Ascending aorta (tissue), 2 donors: Measurements from ENCODE around the gene IKZF3. TPM values are rescaled to one million over a fixed set of nuclear protein-coding genes. Genes with fewer than 3 reads are reported as not detected.

Source experiments
- DNase-seq, 2 donors: peaks; one replicate each; pipeline ENCODE4 v3.0.0-alpha.2; 2019; ENCODE audit warnings: low spot score in 2 of 2
- H3K27ac ChIP-seq, 2 donors: fragments of 200-600 bp; sonication (generic); one replicate each; pipeline ENCODE4 v1.5.1; 2016 to 2017; ENCODE audit warnings: mild to moderate bottlenecking in 1 of 2
- H3K27me3 ChIP-seq: fragments of 200-600 bp; sonication (generic); one replicate; pipeline ENCODE4 v1.5.1; 2017
- H3K36me3 ChIP-seq, 2 donors: fragments of 200-600 bp; sonication (generic); one replicate each; pipeline ENCODE4 v1.5.1; 2016
- H3K4me1 ChIP-seq, 2 donors: fragments of 200-600 bp; sonication (generic); one replicate each; pipeline ENCODE4 v1.5.1; 2016 to 2017; ENCODE audit warnings: mild to moderate bottlenecking in 1 of 2
- H3K4me3 ChIP-seq, 2 donors: fragments of 200-600 bp; sonication (generic); one replicate each; pipeline ENCODE4 v1.5.1; 2016 to 2017; ENCODE audit warnings: mild to moderate bottlenecking in 1 of 2
- H3K9me3 ChIP-seq, 2 donors: fragments of 200-600 bp; sonication (generic); one replicate each; pipeline ENCODE4 v1.5.1; 2016
- intact Hi-C: fragments of 100-400 bp; cut with DNase I; formaldehyde crosslinking; loops from one replicate; pipeline ENCODE4 v1.15.1; 2023
- total RNA-seq: library from RNA; depleted of rRNA; stranded (reverse); fragments of >200 nt; gene quantifications from one replicate; pipeline ENCODE4 v1.1.0, GENCODE V29; 2016
- TF ChIP-seq, protein P1 (sequence below), 3 experiments: fragments of 200-600 bp in 2 of 3; fragments of 450-650 bp in 1 of 3; sonication (generic) in 2 of 3; IDR thresholded peaks; one replicate each; pipeline ENCODE4 v1.5.1; 2016 to 2019; ENCODE audit warnings: antibody characterized with exemption in 3 of 3, mild to moderate bottlenecking in 1 of 3, moderate library complexity in 1 of 3

Gene IKZF3
- total RNA-seq, 1 donor from 2014 or later, result 1.5 TPM

DNA sequence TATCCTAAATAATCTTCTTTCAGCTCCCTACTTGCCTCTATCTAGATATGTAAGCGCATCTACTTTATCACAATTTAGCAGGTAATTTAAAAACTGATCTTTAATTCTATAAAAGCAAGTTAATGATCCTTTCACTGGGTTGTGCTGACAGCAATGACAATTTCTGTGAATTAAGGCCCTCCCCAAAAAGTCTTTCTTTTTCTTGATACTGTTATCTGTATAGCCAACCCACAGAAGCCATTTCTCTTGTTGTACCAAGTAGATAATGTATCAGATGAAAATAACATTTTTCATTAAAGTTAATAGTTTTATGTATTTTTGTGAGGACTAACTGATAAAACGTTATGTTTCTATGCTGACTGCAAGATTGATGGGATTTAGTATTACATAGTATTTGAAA lies 7.7 kb upstream of the IKZF3 start:
- intact Hi-C loops, result loop anchor here (1.0 kb wide), 1 partner anchor 108 kb away; the partner anchor contains the start of gene PSMD3
- Histone ChIP-seq H3K27me3 (peaks cover 9% of the 10 kb centered on the region), H3K27ac (no peak overlapping the region), H3K4me3 (no peak overlapping the region), H3K4me1 (no peaks in the 10 kb centered on the region), H3K36me3 (no peaks in the 10 kb centered on the region), H3K9me3 (no peaks in the 10 kb centered on the region)
- no peak for DNase-seq
- TF ChIP-seq, protein P1, sequence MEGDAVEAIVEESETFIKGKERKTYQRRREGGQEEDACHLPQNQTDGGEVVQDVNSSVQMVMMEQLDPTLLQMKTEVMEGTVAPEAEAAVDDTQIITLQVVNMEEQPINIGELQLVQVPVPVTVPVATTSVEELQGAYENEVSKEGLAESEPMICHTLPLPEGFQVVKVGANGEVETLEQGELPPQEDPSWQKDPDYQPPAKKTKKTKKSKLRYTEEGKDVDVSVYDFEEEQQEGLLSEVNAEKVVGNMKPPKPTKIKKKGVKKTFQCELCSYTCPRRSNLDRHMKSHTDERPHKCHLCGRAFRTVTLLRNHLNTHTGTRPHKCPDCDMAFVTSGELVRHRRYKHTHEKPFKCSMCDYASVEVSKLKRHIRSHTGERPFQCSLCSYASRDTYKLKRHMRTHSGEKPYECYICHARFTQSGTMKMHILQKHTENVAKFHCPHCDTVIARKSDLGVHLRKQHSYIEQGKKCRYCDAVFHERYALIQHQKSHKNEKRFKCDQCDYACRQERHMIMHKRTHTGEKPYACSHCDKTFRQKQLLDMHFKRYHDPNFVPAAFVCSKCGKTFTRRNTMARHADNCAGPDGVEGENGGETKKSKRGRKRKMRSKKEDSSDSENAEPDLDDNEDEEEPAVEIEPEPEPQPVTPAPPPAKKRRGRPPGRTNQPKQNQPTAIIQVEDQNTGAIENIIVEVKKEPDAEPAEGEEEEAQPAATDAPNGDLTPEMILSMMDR (IDR thresholded peaks at IDR 0.05), result no peak

DNA sequence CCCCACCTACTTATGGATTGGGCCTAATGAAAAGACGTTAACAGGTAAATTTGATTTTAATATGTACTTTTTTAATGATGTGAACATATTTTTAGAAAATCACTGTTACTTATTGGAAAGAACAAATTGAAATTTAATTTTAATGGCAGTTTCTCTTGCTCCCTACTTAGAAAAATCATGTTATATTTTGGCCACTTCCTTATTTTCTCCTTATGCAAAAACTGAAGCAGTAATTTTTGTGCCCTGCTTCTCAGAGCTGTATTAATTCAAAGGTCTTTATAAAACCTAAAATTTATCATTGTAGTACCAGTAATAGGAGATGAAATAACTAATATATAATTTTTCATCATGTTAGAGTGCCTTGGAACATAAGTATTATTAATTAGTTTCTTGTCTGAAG lies 6.7 kb upstream of the IKZF3 start:
- no peak for DNase-seq
- no peak overlapping the region for H3K27ac ChIP-seq
- peaks cover 9% of the 10 kb centered on the region for H3K27me3 ChIP-seq
- TF ChIP-seq, protein P1 (IDR thresholded peaks at IDR 0.05), result no peak
- H3K36me3 ChIP-seq, result no peaks in the 10 kb centered on the region
- H3K4me3 ChIP-seq, result no peak overlapping the region
- intact Hi-C loops, result no loop called here
- no peaks in the 10 kb centered on the region for H3K4me1 ChIP-seq
- no peaks in the 10 kb centered on the region for H3K9me3 ChIP-seq

DNA sequence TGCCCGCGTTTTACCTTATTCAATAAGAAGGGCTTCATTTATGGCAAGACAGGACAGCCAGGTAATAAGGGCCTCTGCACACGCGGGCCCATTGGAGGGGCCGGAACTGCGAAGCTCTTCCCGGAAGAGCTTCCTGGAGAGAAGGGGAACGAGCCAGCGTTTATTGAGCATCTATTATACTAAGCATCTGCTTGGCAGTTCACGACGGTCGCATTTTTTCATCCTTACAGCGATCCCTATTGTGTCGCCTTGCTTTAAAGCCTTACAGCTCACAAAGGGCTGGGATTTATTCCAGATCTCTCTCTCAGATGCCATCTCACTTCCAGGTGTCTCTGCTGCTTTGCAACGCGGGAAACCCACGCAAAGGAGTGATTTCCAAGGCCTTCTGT lies 4.4 kb upstream of the IKZF3 start:
- TF ChIP-seq, protein P1 (IDR thresholded peaks at IDR 0.05), result no peak
- no peaks in the 10 kb centered on the region for H3K9me3 ChIP-seq
- no peak overlapping the region for H3K4me3 ChIP-seq
- peaks cover 19% of the 10 kb centered on the region for H3K27me3 ChIP-seq
- H3K36me3 ChIP-seq, result no peaks in the 10 kb centered on the region
- intact Hi-C loops, result no loop called here
- no peak overlapping the region for H3K27ac ChIP-seq
- H3K4me1 ChIP-seq, result no peaks in the 10 kb centered on the region
- no peak for DNase-seq

DNA sequence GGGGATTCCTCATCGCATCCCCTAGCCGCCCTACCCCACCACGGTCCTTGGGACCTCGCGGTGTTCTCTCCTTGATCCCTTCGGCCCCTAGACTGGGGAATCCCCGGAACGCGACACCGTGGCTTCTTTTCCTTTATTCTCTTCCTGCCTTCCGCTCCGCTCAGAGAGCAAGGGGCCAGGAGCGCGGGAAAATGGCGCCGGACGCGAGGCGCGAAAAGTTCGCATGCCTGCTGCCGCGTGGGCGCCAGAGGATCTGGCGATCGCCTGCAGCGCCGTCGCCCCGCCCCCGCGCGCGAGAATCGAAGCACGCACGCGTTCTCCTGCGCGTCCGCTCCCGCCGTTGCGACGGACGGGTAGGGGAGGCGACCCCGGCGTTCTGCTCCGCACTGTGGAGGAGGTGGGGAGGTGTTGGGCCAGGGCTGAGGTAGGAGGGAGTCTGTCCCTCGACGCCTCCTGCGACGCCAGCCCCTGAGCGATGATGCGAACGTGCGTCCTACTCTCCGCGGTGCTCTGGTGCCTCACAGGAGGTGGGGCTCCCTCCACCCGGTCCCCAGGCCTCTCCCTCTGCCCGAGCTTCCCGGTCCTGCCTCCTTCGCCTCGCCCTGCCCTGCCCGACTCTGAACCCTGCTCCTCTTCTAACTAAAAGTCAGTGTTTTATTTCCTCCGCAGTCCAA lies 3.9 kb upstream of the IKZF3 start, which contains the start of gene ZPBP2:
ZPBP2 (plus strand) TSS at position 323 of the 674 bp plus-strand sequence; CDS start at position 476, 153 bp downstream.
- no peak within 1 kb of the TSS for H3K4me3 ChIP-seq
- H3K4me1 ChIP-seq, result no peaks in the 10 kb centered on the region
- no peaks in the 10 kb centered on the region for H3K36me3 ChIP-seq
- no peak within 1 kb of the TSS for H3K27ac ChIP-seq
- no peak for DNase-seq
- peaks cover 24% of the 10 kb centered on the region for H3K27me3 ChIP-seq
- TF ChIP-seq, protein P1 (IDR thresholded peaks at IDR 0.05), result no peak
- intact Hi-C loops, result no loop called here
- H3K9me3 ChIP-seq, result no peaks in the 10 kb centered on the region

DNA sequence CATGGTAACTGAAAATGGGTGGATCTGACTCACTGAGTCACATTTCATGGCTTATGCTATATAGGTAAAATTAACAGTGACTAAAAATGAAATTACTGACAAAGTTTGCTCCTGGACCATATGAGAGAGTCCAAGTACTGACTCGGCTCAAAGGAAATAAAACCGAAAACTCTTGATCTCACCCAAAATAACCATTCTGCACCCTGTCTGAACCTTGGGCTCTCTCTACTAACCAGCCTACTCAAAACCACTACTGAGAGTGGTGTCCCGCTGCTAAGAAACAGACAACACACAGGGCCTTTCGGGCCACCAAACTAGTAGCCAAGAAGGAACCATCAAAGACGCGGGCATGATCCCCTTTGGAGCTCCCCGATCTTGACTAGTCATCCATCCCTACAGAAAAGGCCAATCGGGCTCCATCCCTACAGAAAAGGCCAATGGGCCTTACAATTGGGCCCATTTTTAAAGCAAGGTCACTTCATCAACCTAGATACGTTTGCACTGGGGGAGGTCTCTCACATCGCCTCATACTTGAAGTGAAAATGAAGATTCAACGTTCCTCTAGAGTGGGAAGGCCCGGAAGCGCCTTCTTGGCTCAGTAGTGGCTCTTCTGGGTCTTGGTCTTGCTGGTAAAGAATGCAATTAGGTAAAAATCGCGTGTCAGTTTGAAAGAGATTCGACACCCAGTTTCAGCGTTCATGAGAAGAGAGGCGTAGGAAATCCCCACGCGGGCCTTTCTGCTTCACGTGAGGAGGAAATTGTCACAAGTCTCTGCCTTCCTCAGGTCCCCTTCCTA lies 3.2 kb upstream of the IKZF3 start:
- no peaks in the 10 kb centered on the region for H3K36me3 ChIP-seq
- H3K27me3 ChIP-seq, result peaks cover 24% of the 10 kb centered on the region
- H3K4me1 ChIP-seq, result no peaks in the 10 kb centered on the region
- no peak for DNase-seq
- intact Hi-C loops, result no loop called here
- no peak overlapping the region for H3K27ac ChIP-seq
- no peaks in the 10 kb centered on the region for H3K9me3 ChIP-seq
- TF ChIP-seq, protein P1 (IDR thresholded peaks at IDR 0.05), result no peak
- H3K4me3 ChIP-seq, result no peak overlapping the region
